Trophoblast cell (in vitro differentiated cells and primary cell): Measurements from ENCODE around the gene UBE2U.

ENCODE experiments used
- DNase-seq, 2 donors: peaks; one replicate each; pipeline ENCODE4 v3.0.0-alpha.2; 2016
- H2AFZ ChIP-seq: 2 replicates; pipeline ENCODE4 v1.6.1; 2013; ENCODE audit warnings: low read length, moderate library complexity, mild to moderate bottlenecking; ENCODE audit not compliant: insufficient read depth, poor library complexity
- H2AK5ac ChIP-seq: 2 replicates; pipeline ENCODE4 v1.6.1; 2013; ENCODE audit warnings: mild to moderate bottlenecking, low read length
- H2BK120ac ChIP-seq: 2 replicates; pipeline ENCODE4 v1.6.1; 2013; ENCODE audit warnings: low read length, mild to moderate bottlenecking, moderate library complexity; ENCODE audit not compliant: insufficient read depth, poor library complexity
- H2BK12ac ChIP-seq: 2 replicates; pipeline ENCODE4 v1.6.1; 2013; ENCODE audit warnings: mild to moderate bottlenecking, low read length, moderate library complexity
- H2BK5ac ChIP-seq: 2 replicates; pipeline ENCODE4 v1.6.1; 2013; ENCODE audit warnings: low read length, low read depth, moderate library complexity, mild to moderate bottlenecking; ENCODE audit not compliant: poor library complexity
- H3K14ac ChIP-seq: 2 replicates; pipeline ENCODE4 v1.6.1; 2013; ENCODE audit warnings: mild to moderate bottlenecking, low read length
- H3K18ac ChIP-seq: 2 replicates; pipeline ENCODE4 v1.6.1; 2013; ENCODE audit warnings: mild to moderate bottlenecking, low read length
- H3K23ac ChIP-seq: 2 replicates; pipeline ENCODE4 v1.6.1; 2013; ENCODE audit warnings: low read length
- H3K27ac ChIP-seq: 2 replicates; pipeline ENCODE4 v1.5.1; 2013; ENCODE audit warnings: low read depth, mild to moderate bottlenecking, inconsistent platforms, low read length, moderate library complexity
- H3K27me3 ChIP-seq: 2 replicates; pipeline ENCODE4 v1.6.1; 2013; ENCODE audit warnings: inconsistent platforms, mild to moderate bottlenecking, low read length, moderate library complexity; ENCODE audit not compliant: insufficient read depth
- H3K36me3 ChIP-seq, 2 experiments: 1 replicate in 1 of 2; 2 replicates in 1 of 2; pipeline ENCODE4 v1.6.1; 2013; ENCODE audit warnings: low read length in 2 of 2, mild to moderate bottlenecking in 2 of 2, moderate library complexity in 1 of 2; ENCODE audit not compliant: insufficient read depth in 2 of 2, control insufficient read depth in 1 of 2
- H3K4ac ChIP-seq: 2 replicates; pipeline ENCODE4 v1.6.1; 2013; ENCODE audit warnings: low read depth, mild to moderate bottlenecking, low read length, moderate library complexity
- H3K4me1 ChIP-seq, 2 experiments: 1 replicate in 1 of 2; 2 replicates in 1 of 2; pipeline ENCODE4 v1.6.1; 2013; ENCODE audit warnings: low read length in 2 of 2, mild to moderate bottlenecking in 2 of 2, moderate library complexity in 1 of 2; ENCODE audit not compliant: insufficient read depth in 2 of 2, control insufficient read depth in 1 of 2
- H3K4me2 ChIP-seq: 2 replicates; pipeline ENCODE4 v1.6.1; 2013; ENCODE audit warnings: inconsistent platforms, mild to moderate bottlenecking, low read length, moderate library complexity
- H3K4me3 ChIP-seq: 2 replicates; pipeline ENCODE4 v1.5.1; 2013; ENCODE audit warnings: mild to moderate bottlenecking, low read depth, low read length, inconsistent platforms
- H3K79me1 ChIP-seq: one replicate; pipeline ENCODE4 v1.6.1; 2013; ENCODE audit warnings: low read length
- H3K79me2 ChIP-seq: 2 replicates; pipeline ENCODE4 v1.6.1; 2013; ENCODE audit warnings: low read length, mild to moderate bottlenecking; ENCODE audit not compliant: control insufficient read depth, insufficient read depth, poor library complexity
- H3K9ac ChIP-seq: 2 replicates; pipeline ENCODE4 v1.6.1; 2013; ENCODE audit warnings: mild to moderate bottlenecking, low read length
- H3K9me3 ChIP-seq: 2 replicates; pipeline ENCODE4 v1.6.1; 2013; ENCODE audit warnings: low read depth, mild to moderate bottlenecking, control low read depth, inconsistent platforms, low read length; ENCODE audit not compliant: insufficient read depth
- H4K12ac ChIP-seq: 2 replicates; pipeline ENCODE4 v1.6.1; 2013; ENCODE audit warnings: low read depth, mild to moderate bottlenecking, low read length, moderate library complexity
- H4K8ac ChIP-seq: 2 replicates; pipeline ENCODE4 v1.6.1; 2013; ENCODE audit warnings: low read depth, mild to moderate bottlenecking, low read length, moderate library complexity
- H4K91ac ChIP-seq: one replicate; pipeline ENCODE4 v1.6.1; 2013; ENCODE audit warnings: low read depth, mild to moderate bottlenecking, low read length, moderate library complexity
- WGBS: extraction: QIAGEN DNeasy Blood & Tissue Kit; methylation state at CpG from one replicate; pipeline ENCODE4 v1.1.7; 2013; ENCODE audit warnings: missing lambda C conversion rate; ENCODE audit not compliant: insufficient read length, insufficient coverage; ENCODE audit errors: extremely low coverage; 5-methylcytosine and 5-hydroxymethylcytosine counted together

The UBE2U gene

DNA sequence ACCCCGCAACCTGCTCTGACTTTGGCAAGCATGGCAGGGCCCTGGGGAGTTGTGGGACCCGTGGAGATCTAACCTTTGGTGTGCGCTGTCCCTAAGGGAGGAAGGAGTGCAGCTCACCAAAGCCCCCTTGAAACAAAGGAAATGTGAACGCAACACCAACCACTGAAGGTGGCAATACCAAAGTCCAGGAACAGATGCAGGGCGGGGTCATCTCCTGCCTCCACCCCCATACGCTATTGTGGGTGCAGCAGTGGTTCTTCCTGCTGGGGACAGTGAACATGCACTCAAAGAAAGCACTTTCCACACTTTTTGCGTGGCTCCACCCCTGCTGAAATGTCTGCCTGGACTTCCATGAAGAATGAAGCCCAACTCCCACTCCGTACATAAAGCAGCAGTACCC lies 93.0 kb downstream of the UBE2U start:
- Histone ChIP-seq H3K36me3 (no peaks in the 10 kb centered on the region), H2BK120ac (no peak overlapping the region), H3K79me2 (no peaks in the 10 kb centered on the region), H4K12ac (no peak overlapping the region), H4K91ac (no peak overlapping the region), H2AFZ (no peak overlapping the region), H3K27ac (no peak overlapping the region), H3K9ac (no peak overlapping the region), H4K8ac (no peak overlapping the region), H2BK12ac (no peak overlapping the region), H3K14ac (no peak overlapping the region), H3K4me1 (no peaks in the 10 kb centered on the region), H3K79me1 (no peaks in the 10 kb centered on the region), H3K4me3 (peak overlapping the region; percentile 40), H3K4me2 (no peak overlapping the region), H3K27me3 (no peaks in the 10 kb centered on the region), H3K18ac (no peak overlapping the region), H3K23ac (no peak overlapping the region), H3K4ac (no peak overlapping the region), H3K9me3 (peaks cover 4% of the 10 kb centered on the region), H2BK5ac (no peak overlapping the region), H2AK5ac (no peak overlapping the region)
- DNase-seq = no peak
- WGBS = no CpG with 5 or more reads among the region's 8 CpGs

DNA sequence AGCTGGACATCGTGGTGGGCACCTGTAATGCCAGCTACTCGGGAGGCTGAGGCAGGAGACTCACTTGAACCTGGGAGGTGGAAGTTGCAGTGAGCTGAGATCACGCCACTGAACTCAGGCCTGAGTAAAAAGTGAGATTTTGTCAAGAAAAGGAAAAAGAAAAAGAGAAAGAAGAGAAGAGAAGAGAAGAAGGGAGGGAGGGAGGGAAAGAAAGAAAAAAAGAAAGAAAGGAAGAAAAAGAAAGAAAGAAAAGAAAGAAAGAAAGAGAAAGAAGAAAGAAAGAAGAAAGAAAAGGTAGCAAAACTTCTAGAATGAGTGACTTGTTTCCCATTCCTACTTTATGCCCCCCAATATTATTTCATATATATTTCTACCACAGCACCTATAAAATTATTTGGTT lies 98.8 kb downstream of the UBE2U start:
- Histone ChIP-seq H3K27ac (no peak overlapping the region), H3K4me1 (no peaks in the 10 kb centered on the region), H3K23ac (no peak overlapping the region), H3K9me3 (no peaks in the 10 kb centered on the region), H3K27me3 (no peaks in the 10 kb centered on the region), H4K8ac (no peak overlapping the region), H3K18ac (no peak overlapping the region), H3K4ac (no peak overlapping the region), H3K36me3 (no peaks in the 10 kb centered on the region), H2BK12ac (no peak overlapping the region), H2BK120ac (no peak overlapping the region), H3K4me3 (no peak overlapping the region), H2AFZ (no peak overlapping the region), H2BK5ac (no peak overlapping the region), H3K79me2 (no peaks in the 10 kb centered on the region), H3K79me1 (no peaks in the 10 kb centered on the region), H3K9ac (no peak overlapping the region), H2AK5ac (no peak overlapping the region), H4K12ac (no peak overlapping the region), H3K14ac (no peak overlapping the region), H3K4me2 (no peak overlapping the region), H4K91ac (no peak overlapping the region)
- DNase-seq = no peak
- WGBS = no CpG with 5 or more reads among the region's 3 CpGs

DNA sequence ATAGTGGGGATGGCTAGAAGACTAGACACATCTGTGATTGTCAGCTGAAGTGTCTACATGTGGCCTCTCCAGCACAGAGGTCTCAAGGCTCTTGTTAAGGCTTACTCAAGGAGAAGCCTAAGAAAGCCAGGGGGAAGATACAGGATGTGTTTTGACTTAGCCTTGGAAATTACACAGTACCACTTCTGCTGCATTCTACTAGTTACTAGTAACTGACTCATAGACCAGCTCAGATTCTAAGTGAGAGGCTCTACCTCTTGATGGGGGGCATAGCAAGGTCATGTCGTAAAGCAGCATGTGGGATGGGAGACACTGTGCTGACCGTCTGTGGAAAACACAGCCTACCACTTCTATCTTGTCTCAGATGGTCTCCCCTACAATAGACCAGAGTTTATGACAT lies 99.5 kb downstream of the UBE2U start:
- H2BK12ac ChIP-seq = no peak overlapping the region
- H3K27ac ChIP-seq = no peak overlapping the region
- H2BK5ac ChIP-seq = no peak overlapping the region
- H3K4me2 ChIP-seq = no peak overlapping the region
- no peaks in the 10 kb centered on the region for H3K4me1 ChIP-seq
- H3K79me2 ChIP-seq = no peaks in the 10 kb centered on the region
- no peak overlapping the region for H3K23ac ChIP-seq
- WGBS = no CpG with 5 or more reads among the region's 2 CpGs
- H2BK120ac ChIP-seq = no peak overlapping the region
- no peak overlapping the region for H3K18ac ChIP-seq
- no peak overlapping the region for H3K4ac ChIP-seq
- H3K27me3 ChIP-seq = no peaks in the 10 kb centered on the region
- H3K14ac ChIP-seq = no peak overlapping the region
- no peak for DNase-seq
- H4K8ac ChIP-seq = no peak overlapping the region
- H2AK5ac ChIP-seq = no peak overlapping the region
- no peak overlapping the region for H4K91ac ChIP-seq
- no peak overlapping the region for H3K4me3 ChIP-seq
- H3K79me1 ChIP-seq = no peaks in the 10 kb centered on the region
- H4K12ac ChIP-seq = no peak overlapping the region
- no peak overlapping the region for H3K9ac ChIP-seq
- no peak overlapping the region for H2AFZ ChIP-seq
- no peaks in the 10 kb centered on the region for H3K36me3 ChIP-seq
- H3K9me3 ChIP-seq = no peaks in the 10 kb centered on the region

DNA sequence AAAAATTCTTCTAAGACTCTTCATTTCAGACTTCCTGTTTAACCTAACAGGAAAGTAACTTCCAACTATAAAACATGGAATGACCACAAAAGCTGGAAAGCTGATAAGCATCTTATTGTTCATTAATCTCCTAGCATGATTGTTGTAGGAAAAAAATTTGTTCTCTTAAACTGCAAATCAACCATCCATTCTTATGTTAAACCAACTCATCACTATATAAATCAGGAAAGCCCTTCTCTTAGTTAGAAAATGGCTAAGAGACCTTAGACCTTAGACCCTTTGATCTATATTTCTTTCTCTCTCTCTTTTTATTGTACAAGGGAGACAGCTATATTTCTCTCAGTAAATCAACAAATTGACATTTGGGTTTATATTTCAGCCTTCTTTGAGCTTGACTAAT lies 101.4 kb downstream of the UBE2U start:
- Histone ChIP-seq H3K4me3 (no peak overlapping the region), H2BK120ac (no peak overlapping the region), H2AK5ac (no peak overlapping the region), H3K18ac (no peak overlapping the region), H2AFZ (no peak overlapping the region), H3K9me3 (no peaks in the 10 kb centered on the region), H3K9ac (no peak overlapping the region), H3K4me1 (peaks cover 0 to 4% of the 10 kb centered on the region in 2 experiments), H3K27me3 (no peaks in the 10 kb centered on the region), H3K27ac (no peak overlapping the region), H4K91ac (no peak overlapping the region), H2BK12ac (no peak overlapping the region), H4K8ac (no peak overlapping the region), H3K4ac (no peak overlapping the region), H3K79me1 (no peaks in the 10 kb centered on the region), H3K4me2 (no peak overlapping the region), H3K79me2 (no peaks in the 10 kb centered on the region), H4K12ac (no peak overlapping the region), H3K36me3 (no peaks in the 10 kb centered on the region), H3K14ac (no peak overlapping the region), H2BK5ac (no peak overlapping the region), H3K23ac (no peak overlapping the region)
- no peak for DNase-seq
